ENCODE data around the gene LRRC10B.

The LRRC10B gene

DNA sequence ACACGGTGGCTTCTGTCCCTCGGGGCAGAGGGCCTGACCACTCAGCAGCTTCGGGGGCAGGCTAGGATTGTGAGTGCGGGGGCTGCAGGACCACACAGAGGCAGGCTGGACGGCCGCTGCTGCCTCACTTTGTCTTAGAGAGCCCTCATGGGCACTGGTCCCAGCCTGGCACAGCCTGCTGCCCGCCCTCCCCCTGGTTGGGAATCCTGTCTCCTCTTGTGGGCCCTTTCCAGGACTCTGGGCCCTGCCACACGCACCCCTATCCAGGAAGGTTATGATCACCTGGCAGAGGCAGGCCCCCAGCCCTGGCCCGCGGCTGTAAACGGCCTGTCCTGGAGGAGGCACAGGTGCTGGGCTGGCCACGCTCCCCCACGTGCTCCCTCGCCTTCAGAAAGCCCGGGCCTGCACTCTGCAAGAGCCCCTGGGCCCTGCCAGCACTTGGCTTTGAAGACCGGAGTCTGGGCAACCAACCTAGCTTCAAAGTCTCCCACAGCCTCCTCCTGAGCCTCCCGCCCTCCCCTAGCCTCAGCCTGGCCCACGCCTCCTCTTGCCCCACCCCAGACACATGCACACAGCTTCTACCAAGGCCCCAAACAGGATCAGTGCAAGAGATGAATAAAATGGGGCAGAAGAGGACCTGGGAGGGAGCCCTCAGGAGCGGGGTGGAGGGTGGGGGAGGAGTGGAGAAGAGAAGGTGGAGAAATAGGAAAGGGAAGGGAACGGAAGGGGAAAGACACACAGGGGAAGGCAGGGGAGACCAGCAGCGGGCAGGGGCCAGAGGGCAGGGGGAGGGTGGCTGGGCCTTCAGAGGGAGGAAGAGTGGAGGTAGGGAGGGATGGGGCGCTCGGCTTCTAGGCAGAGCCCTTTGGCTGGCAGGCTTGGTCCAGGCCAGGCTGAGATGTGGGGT, 41.4 kb downstream of the LRRC10B start:
- DNase-seq: no peak

- no peak for DNase-seq
Observed at GRCh38 chr11:61550665-61551227, 42.2 kb downstream of the LRRC10B start.

DNA sequence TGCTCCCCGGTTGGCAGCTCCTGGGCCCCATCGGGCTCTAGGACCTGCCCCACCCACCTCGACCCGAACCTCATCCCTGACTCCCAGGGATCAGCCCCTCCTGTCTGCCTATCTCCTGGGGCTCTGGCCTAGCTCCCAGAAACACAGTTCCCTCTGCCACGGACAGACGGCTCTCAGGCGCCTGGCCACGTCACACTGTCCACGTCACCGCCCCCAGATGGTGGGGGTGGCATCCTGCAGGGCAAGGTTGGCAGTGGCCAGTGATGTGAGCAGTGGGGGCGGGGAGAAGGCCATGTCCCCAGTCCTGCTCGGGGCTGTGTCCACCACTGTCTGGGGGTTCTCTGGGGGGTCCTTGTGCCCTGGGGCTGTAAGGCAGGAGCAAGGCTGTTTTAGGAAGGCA, 43.1 kb downstream of the LRRC10B start:
- DNase-seq: no peak

DNA sequence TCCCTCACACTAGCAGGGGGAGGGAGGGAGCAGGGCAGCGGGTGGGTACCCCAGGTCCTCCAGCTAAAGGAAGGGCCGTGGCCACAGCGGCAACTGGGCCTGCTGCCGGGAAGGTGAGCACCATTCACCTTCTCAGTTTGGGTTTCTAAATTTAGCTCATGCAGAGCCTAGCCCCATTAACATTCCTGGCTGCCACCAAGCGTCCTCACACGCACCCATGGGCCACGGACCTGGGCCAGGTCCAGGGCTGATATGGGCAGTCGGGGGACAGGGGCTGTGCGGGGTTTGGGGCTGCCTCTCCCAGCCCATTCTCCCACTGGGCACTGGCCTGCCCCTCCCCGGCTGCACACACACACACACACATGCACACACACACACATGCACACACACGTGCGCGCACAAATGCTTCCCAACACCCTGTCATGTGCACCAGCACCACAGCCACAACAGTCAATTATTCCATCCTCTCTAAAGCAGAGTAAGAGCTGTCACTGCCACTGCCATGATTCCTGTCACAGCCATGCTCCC, 43.6 kb downstream of the LRRC10B start:
- DNase-seq: no peak

DNA sequence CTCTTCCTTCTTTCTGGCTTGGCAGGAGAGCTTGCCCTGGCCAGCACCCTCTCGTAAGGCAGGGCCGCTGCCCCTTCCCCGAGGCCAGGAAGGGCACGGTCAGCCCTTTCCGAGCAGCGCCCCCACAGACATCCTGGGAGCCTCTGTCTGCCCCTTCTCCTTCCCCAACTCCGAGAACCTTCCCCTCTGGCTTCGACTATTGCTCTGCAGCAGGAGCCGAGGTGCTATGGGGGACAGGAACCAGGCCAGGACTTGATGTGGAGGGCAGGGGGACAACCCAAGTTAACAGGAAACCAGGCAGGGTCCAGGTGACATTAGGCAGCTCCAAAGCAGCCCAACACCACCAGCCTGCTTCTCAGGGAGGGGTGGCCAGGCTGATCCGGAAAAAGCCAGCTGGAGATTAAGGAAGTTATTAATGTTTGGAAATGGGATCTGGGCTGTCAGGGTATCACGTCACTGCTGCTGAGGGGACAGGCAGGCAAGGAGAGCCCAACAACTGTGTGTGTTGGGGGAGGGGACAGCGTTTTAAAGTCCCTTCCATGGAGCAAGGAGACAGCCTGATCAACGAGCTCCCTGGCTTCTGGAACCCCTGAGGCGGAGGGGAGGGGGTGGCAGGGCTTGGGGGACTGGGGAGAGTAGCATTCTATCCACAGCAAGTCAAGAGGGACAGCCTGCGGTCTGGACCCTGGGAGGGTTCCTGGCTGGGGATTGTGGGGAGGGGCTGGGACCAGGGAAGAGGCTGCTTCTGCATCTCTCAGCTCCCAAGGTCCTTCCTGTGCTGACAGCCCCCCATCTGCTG, 45.0 kb downstream of the LRRC10B start:
- no peak for DNase-seq

GRCh38 chr11:61554172-61554988, 45.8 kb downstream of the LRRC10B start:
- DNase-seq: no peak

DNA sequence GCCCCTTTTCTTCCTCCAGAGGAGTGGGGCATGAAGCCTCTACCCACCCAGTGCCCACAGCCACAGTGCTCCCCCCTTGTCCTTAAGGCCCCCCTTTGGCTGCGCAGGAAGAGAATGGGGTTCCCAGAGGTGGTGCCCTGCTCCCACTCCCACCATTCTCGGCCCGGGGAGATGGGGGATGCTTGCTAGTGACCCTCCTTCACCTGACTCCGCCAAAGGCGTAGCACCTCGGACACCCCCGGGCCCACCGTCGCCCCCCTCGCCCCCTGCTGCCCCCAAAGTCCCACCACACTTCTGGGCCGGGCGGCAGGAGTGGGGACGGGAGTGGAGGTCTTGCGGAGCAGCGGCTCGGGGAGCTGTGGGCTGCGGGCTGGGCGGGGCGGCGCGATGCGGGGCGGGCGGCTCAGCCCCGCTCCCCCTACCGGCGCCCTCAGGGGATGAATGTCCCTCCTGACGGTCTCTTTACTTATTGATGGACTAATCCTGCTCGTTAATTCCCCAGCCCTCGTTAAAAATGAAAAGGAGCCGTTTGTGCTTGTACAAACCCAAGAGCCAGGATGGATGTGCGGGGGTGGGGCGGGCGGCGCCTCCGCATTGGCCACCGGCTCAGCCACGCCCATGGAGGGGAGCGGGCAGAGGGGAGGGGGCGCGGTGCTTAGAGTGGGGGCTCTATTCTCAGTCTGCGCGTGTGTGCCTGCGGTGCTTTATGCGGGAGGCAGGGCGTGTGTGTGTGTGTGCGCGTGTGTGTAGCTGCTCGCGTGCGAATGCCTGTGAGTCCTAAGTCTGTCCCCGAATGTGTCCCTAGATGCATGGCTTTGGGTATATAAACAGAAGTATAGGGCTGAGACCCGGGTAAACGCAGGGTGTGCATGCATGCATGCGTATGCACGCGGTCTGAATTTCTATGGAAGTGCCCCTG, 46.8 kb downstream of the LRRC10B start:
- no peak for DNase-seq

DNA sequence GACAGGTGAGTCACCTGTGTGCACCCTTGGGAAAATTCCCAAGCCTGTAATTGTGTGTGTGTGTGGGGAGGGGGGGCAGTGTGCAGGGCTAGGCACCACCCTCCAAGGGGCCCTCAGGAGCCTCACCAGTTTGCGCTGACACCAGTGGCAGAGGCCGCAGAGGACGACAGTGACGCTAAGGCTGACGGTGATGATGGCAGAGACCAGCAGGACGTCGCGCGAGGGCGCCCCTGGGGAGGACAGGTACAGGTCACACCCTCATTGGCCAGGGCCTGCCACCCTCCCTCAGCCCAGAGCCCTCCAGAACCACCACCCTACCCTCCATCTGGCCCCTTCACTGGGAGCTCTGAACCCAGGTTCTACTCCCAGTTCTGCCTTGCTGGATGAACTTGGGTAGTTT, 47.4 kb downstream of the LRRC10B start:
- no peak for DNase-seq

GRCh38 chr11:61556621-61557020, 48.1 kb downstream of the LRRC10B start:
- no peak for DNase-seq
